Muscle layer of colon (tissue), 2 donors: Measurements from ENCODE around the gene TESK2.
"Not testable (repeated sequence)": the region's sequence is repeated elsewhere in the genome, so short reads cannot be mapped to it uniquely, and the experiment has no call there.

Experiments used
- H3K27ac ChIP-seq: one replicate; pipeline ENCODE4 v1.7.0; 2013; ENCODE audit warnings: low read depth, mild to moderate bottlenecking, low read length, moderate library complexity
- H3K27me3 ChIP-seq, 2 donors: one replicate each; pipeline ENCODE4 v1.7.0; 2013; ENCODE audit warnings: low read length in 2 of 2, mild to moderate bottlenecking in 2 of 2; ENCODE audit not compliant: insufficient read depth in 2 of 2, control insufficient read depth in 1 of 2
- H3K36me3 ChIP-seq: one replicate; pipeline ENCODE4 v1.7.0; 2013; ENCODE audit warnings: mild to moderate bottlenecking, low read length; ENCODE audit not compliant: insufficient read depth
- H3K4me1 ChIP-seq: one replicate; pipeline ENCODE4 v1.7.0; 2013; ENCODE audit warnings: mild to moderate bottlenecking, low read length; ENCODE audit not compliant: insufficient read depth
- H3K4me3 ChIP-seq, 2 donors: one replicate each; pipeline ENCODE4 v1.7.0; 2013; ENCODE audit warnings: low read length in 2 of 2, low read depth in 1 of 2, mild to moderate bottlenecking in 1 of 2, moderate library complexity in 1 of 2
- H3K9ac ChIP-seq: one replicate; pipeline ENCODE4 v1.7.0; 2013; ENCODE audit warnings: low read length
- H3K9me3 ChIP-seq: one replicate; pipeline ENCODE4 v1.7.0; 2013; ENCODE audit warnings: mild to moderate bottlenecking, low read length
- donor health status: abdominal sarcoma.
- donor health status: Adenocarcinoma of cecum.

Gene TESK2

GRCh38 chr1:45507195-45507594, 16.2 kb upstream of the TESK2 start:
- no peak overlapping the region for H3K27ac ChIP-seq
- peaks cover 6% of the 10 kb centered on the region for H3K4me1 ChIP-seq
- H3K4me3 ChIP-seq = no peak overlapping the region
- H3K9me3 ChIP-seq = no peaks in the 10 kb centered on the region
- peaks cover 32% of the 10 kb centered on the region for H3K36me3 ChIP-seq
- H3K9ac ChIP-seq = no peak overlapping the region
- no peaks in the 10 kb centered on the region for H3K27me3 ChIP-seq

- H3K27ac ChIP-seq = no peak overlapping the region
- peaks cover 9% of the 10 kb centered on the region for H3K36me3 ChIP-seq
- H3K27me3 ChIP-seq = no peaks in the 10 kb centered on the region
- no peak overlapping the region for H3K9ac ChIP-seq
- H3K9me3 ChIP-seq = no peaks in the 10 kb centered on the region
- no peak overlapping the region for H3K4me3 ChIP-seq
- H3K4me1 ChIP-seq = peaks cover 15% of the 10 kb centered on the region
Observed at GRCh38 chr1:45503462-45504360, 12.7 kb upstream of the TESK2 start.

GRCh38 chr1:45501505-45501859, 10.5 kb upstream of the TESK2 start:
- Histone ChIP-seq H3K4me3 (no peak overlapping the region), H3K9ac (no peak overlapping the region), H3K36me3 (no peaks in the 10 kb centered on the region), H3K27ac (no peak overlapping the region), H3K9me3 (no peaks in the 10 kb centered on the region), H3K4me1 (peaks cover 9% of the 10 kb centered on the region), H3K27me3 (no peaks in the 10 kb centered on the region)

DNA sequence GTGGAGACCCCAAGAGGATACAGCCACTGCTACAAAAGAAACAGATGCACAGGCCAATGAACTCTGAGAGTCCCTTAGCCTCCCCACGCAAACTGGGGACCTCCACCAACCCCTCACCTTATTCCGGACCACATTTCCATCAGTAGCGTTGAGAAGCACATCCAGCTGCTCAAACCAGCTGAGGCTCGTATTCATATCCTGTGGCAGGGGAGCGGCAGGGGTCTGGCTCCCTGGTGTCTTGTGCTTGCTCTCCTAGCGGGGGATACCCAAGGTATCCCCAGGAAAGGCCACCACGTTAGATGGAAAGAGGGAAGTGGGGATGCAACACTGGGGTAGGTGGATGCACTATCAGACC, 8.4 kb upstream of the TESK2 start:
- H3K4me3 ChIP-seq = peak overlapping the region; percentile 55 to 67
- peaks cover 9% of the 10 kb centered on the region for H3K4me1 ChIP-seq
- no peaks in the 10 kb centered on the region for H3K27me3 ChIP-seq
- H3K9me3 ChIP-seq = no peaks in the 10 kb centered on the region
- peak overlapping the region; percentile 44 for H3K9ac ChIP-seq
- no peaks in the 10 kb centered on the region for H3K36me3 ChIP-seq
- H3K27ac ChIP-seq = peak overlapping the region; percentile 62

- H3K4me3 ChIP-seq = no peak overlapping the region
- no peak overlapping the region for H3K9ac ChIP-seq
- no peak overlapping the region for H3K27ac ChIP-seq
- peaks cover 9% of the 10 kb centered on the region for H3K4me1 ChIP-seq
- no peaks in the 10 kb centered on the region for H3K9me3 ChIP-seq
- no peaks in the 10 kb centered on the region for H3K36me3 ChIP-seq
- H3K27me3 ChIP-seq = no peaks in the 10 kb centered on the region
Observed at GRCh38 chr1:45498279-45498678, 7.3 kb upstream of the TESK2 start.

DNA sequence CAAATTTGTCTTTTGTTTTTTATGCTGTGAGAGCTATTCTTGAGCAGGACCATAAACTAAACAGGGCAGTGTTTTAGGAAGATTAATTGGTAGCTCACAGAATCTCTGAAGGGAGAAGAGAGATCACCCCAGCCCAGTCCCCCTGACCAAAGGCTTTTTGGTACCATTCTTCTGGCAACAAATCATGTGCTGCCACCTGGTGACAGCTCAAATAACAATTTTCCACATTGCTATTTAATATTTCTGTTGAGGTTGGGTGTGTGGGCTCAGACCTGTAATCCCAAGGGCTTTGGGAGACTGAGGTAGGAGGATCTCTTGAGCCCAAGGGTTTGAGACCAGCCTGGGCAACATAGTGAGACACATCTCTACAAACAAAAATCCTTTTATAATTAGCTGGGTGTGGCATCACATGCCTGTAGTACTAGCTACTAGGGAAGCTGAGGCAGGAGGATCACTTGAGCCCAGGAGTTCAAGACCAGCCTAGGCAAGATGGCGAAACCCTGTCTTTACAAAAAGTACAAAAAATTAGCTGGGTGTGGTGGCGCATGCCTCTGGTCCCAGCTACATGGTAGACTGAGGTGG, 2.2 kb upstream of the TESK2 start:
- H3K9ac ChIP-seq = no peak overlapping the region
- no peak overlapping the region for H3K27ac ChIP-seq
- no peaks in the 10 kb centered on the region for H3K36me3 ChIP-seq
- peaks cover 7% of the 10 kb centered on the region for H3K4me1 ChIP-seq
- H3K9me3 ChIP-seq = no peaks in the 10 kb centered on the region
- H3K27me3 ChIP-seq = no peaks in the 10 kb centered on the region
- H3K4me3 ChIP-seq = no peak overlapping the region

DNA sequence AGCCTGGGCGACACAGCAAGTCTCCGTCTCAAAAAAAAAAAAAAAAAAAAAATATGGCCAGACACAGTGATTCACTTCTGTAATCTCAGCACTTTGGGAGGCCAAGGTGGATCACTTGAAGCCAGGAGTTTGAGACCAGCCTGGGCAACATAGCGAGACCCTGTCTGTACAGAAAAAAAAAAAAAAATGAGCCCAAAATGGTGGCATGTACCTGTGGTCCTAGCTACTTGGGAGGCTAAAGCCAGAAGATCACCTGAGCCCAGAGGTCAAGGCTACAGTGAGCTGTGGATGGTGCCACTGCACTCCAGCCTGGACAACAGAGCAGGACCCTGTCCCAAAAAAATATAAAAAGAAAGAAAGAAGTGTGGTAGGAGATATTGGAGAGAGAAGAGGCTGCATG, 1.7 kb upstream of the TESK2 start:
- H3K9ac ChIP-seq = no peak overlapping the region

GRCh38 chr1:45491487-45492260, 711 bp upstream of the TESK2 start:
- no peak overlapping the region for H3K9ac ChIP-seq
- no peaks in the 10 kb centered on the region for H3K27me3 ChIP-seq
- peaks cover 7% of the 10 kb centered on the region for H3K4me1 ChIP-seq
- H3K36me3 ChIP-seq = no peaks in the 10 kb centered on the region
- H3K27ac ChIP-seq = peak overlapping the region; percentile 72
- H3K4me3 ChIP-seq = peak overlapping the region; percentile 85 to 86
- H3K9me3 ChIP-seq = no peaks in the 10 kb centered on the region

More for the DNA sequence above, 1.7 kb upstream of the TESK2 start:
- no peaks in the 10 kb centered on the region for H3K27me3 ChIP-seq
- no peaks in the 10 kb centered on the region for H3K36me3 ChIP-seq
- no peaks in the 10 kb centered on the region for H3K9me3 ChIP-seq
- no peak overlapping the region for H3K4me3 ChIP-seq
- peaks cover 7% of the 10 kb centered on the region for H3K4me1 ChIP-seq
- no peak overlapping the region for H3K27ac ChIP-seq

DNA sequence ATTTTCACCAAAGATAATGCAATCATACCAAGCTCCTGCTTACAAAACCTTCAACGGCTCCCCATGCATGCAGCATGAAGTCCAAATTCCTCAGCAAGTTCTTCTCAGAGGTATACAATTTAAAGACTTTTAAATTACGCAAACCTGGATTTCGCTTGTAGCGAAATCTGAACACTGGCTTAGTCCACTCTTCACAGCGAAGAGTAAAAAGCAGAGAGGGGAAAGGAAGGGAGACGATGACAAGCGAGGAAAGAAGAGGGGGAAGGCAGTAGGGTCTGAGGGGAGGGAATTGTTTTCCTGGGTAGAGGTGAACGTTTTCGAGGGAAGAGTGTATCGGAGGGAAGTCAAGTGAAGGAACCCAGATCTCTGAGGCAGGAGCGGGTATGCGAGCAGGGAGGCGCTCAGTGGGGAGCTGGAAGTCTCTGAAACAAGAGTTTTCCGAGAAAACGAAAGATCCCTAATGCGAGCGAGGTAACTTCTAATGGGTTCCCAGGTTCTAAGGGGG, 790 bp downstream of the TESK2 start:
- Histone ChIP-seq H3K9ac (peak overlapping the region; percentile 65), H3K4me3 (peak overlapping the region; percentile 85 to 86), H3K27me3 (no peaks in the 10 kb centered on the region), H3K36me3 (no peaks in the 10 kb centered on the region), H3K27ac (peak overlapping the region; percentile 72), H3K4me1 (peaks cover 7% of the 10 kb centered on the region), H3K9me3 (no peaks in the 10 kb centered on the region)

- not testable (repeated sequence) for H3K27ac ChIP-seq, H3K9ac ChIP-seq, H3K27me3 ChIP-seq, H3K4me3 ChIP-seq, H3K4me1 ChIP-seq, H3K9me3 ChIP-seq, H3K36me3 ChIP-seq
Observed at GRCh38 chr1:45489379-45489778, 1.6 kb downstream of the TESK2 start.

DNA sequence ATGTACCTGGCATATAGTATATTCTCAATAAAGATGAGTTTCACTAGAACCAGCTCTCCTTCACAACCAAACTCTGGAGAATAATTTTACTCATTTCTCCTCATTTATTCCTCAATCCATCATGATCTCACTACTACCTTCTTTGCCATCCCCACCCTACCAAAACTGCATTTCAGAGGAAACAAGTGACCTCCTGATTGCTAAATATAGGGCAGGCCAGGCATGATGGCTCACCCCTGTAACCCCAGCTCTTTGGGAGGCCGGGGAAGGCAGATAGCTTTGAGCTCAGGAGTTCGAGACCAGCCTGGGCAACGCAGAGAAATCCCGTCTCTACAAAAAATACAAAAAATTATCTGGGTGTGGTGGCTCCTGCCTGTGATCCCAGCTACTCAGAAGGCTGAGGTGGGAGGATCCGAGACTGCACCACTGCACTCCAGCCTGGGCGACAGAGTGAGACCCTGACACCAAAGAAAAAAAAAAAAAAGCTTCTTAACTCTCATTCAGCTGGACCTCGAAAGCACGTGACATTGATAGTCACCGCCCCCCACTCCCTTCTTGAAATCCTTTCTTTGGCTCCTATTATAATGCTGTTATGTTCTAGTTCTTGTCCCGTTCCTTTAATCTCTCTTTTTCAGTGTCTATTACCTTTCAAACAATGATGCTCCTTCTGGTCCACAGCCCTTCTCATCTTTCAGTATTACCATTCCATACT, 2.1 kb downstream of the TESK2 start:
- no peak overlapping the region for H3K4me3 ChIP-seq
- H3K9ac ChIP-seq = no peak overlapping the region
- no peaks in the 10 kb centered on the region for H3K9me3 ChIP-seq
- no peak overlapping the region for H3K27ac ChIP-seq
- H3K27me3 ChIP-seq = no peaks in the 10 kb centered on the region
- H3K4me1 ChIP-seq = peaks cover 7% of the 10 kb centered on the region
- no peaks in the 10 kb centered on the region for H3K36me3 ChIP-seq
